Stimulated activated CD4-positive, alpha-beta T cell treated with anti-CD3 and anti-CD28 coated beads, Interleukin-1b, Interleukin-23, amount 100 ng/mL, for 4 hours (primary cell): ENCODE data around the gene STEAP3.

Experiments
- DNase-seq, 2 donors: peaks; one replicate each; pipeline ENCODE4 v3.0.0-alpha.2; 2020; ENCODE audit warnings: low read depth in 2 of 2

STEAP3 gene

GRCh38 chr2:119294671-119295070 is 71.0 kb downstream of the STEAP3 start:
- DNase-seq, result no peak

GRCh38 chr2:119295688-119296375 is 72.2 kb downstream of the STEAP3 start:
- DNase-seq, result no peak

GRCh38 chr2:119301413-119301812 is 77.8 kb downstream of the STEAP3 start:
- DNase-seq, result no peak

GRCh38 chr2:119304847-119305246 is 81.2 kb downstream of the STEAP3 start:
- DNase-seq, result no peak

- DNase-seq, result no peak
These were observed 82.0 kb downstream of the STEAP3 start for GRCh38 chr2:119305497-119306195.

GRCh38 chr2:119306196-119306590 is 82.6 kb downstream of the STEAP3 start:
- DNase-seq, result no peak

- no peak for DNase-seq
These were observed 83.9 kb downstream of the STEAP3 start for GRCh38 chr2:119307419-119308140.

- no peak for DNase-seq
These were observed 85.2 kb downstream of the STEAP3 start for GRCh38 chr2:119308793-119309330.

- no peak for DNase-seq
These were observed 87.7 kb downstream of the STEAP3 start for GRCh38 chr2:119311371-119311770.

- no peak for DNase-seq
These were observed 88.2 kb downstream of the STEAP3 start for GRCh38 chr2:119311831-119312230.
